CD1c-positive myeloid dendritic cell (primary cell): Measurements from ENCODE around the gene TSG101.

Experiments
- DNase-seq: peaks from one replicate; pipeline ENCODE4 v3.0.0-alpha.2; 2016; ENCODE audit errors: extremely low spot score

Gene TSG101

GRCh38 chr11:18492888-18493287, 33.9 kb downstream of the TSG101 start:
- no peak for DNase-seq

GRCh38 chr11:18491924-18492323, 34.8 kb downstream of the TSG101 start:
- DNase-seq: no peak

- no peak for DNase-seq
Observed at GRCh38 chr11:18490736-18491485, 35.8 kb downstream of the TSG101 start.

- DNase-seq: no peak
Observed at GRCh38 chr11:18490319-18490718, 36.4 kb downstream of the TSG101 start.

GRCh38 chr11:18485913-18486528, 40.7 kb downstream of the TSG101 start:
- no peak for DNase-seq

GRCh38 chr11:18479063-18479462, 47.7 kb downstream of the TSG101 start:
- DNase-seq: no peak

- no peak for DNase-seq
Observed at GRCh38 chr11:18472587-18472986, 54.2 kb downstream of the TSG101 start.

GRCh38 chr11:18471995-18472394, 54.7 kb downstream of the TSG101 start:
- no peak for DNase-seq

- DNase-seq: no peak
Observed at GRCh38 chr11:18468961-18469360, 57.8 kb downstream of the TSG101 start.

- no peak for DNase-seq
Observed at GRCh38 chr11:18468059-18468458, 58.7 kb downstream of the TSG101 start.

GRCh38 chr11:18466402-18466801, 60.3 kb downstream of the TSG101 start:
- DNase-seq: no peak

- DNase-seq: no peak
Observed at GRCh38 chr11:18463439-18463838, 63.3 kb downstream of the TSG101 start.

GRCh38 chr11:18461909-18462308, 64.8 kb downstream of the TSG101 start:
- DNase-seq: no peak

- no peak for DNase-seq
Observed at GRCh38 chr11:18459634-18460033, 67.1 kb downstream of the TSG101 start.

- DNase-seq: no peak
Observed at GRCh38 chr11:18457450-18457849, 69.3 kb downstream of the TSG101 start.

- DNase-seq: no peak
Observed at GRCh38 chr11:18455686-18456372, 70.9 kb downstream of the TSG101 start, which contains the start of gene LDHAL6A. Gene LDHAL6A, plus strand, starts transcription at chr11:18455856. Its CDS starts 825 bp downstream, at chr11:18456681.

GRCh38 chr11:18452927-18453326, 73.8 kb downstream of the TSG101 start:
- DNase-seq: no peak

GRCh38 chr11:18449251-18449650, 77.5 kb downstream of the TSG101 start:
- peak; percentile 76 for DNase-seq

- no peak for DNase-seq
Observed at GRCh38 chr11:18438691-18439090, 88.1 kb downstream of the TSG101 start.
